Activated naive CD4-positive, alpha-beta T cell (primary cell): ENCODE results near the gene SF3B6.
"Not testable (repeated sequence)": the region's sequence is repeated elsewhere in the genome, so short reads cannot be mapped to it uniquely, and the experiment has no call there.

Experiments
- DNase-seq, 4 experiments: peaks; one replicate each; lab custom pipeline; 2025; lab: John Stamatoyannopoulos, UW

The SF3B6 gene

GRCh38 chr2:24093270-24093669 is 17.1 kb upstream of the SF3B6 start:
- DNase-seq, result not testable (repeated sequence)

GRCh38 chr2:24088821-24089359 is 12.8 kb upstream of the SF3B6 start:
- no peak for DNase-seq

- no peak for DNase-seq
These were observed 10.9 kb upstream of the SF3B6 start for GRCh38 chr2:24087032-24087431.

- no peak for DNase-seq
These were observed 10.1 kb upstream of the SF3B6 start for GRCh38 chr2:24086241-24086640.

GRCh38 chr2:24085200-24085489 is 9.0 kb upstream of the SF3B6 start:
- DNase-seq, result no peak

GRCh38 chr2:24084386-24085199 is 8.5 kb upstream of the SF3B6 start, which contains the start of gene TP53I3:
TP53I3 (minus strand) TSS chr2:24084834; CDS start chr2:24084326, 508 bp downstream.
- peak; percentile 47 to 80 (median 68) for DNase-seq

GRCh38 chr2:24083567-24084385 is 7.7 kb upstream of the SF3B6 start:
- peak in 1 of 4 experiments; percentile 19 for DNase-seq

- no peak for DNase-seq
These were observed 6.9 kb upstream of the SF3B6 start for GRCh38 chr2:24082787-24083566.

GRCh38 chr2:24080701-24081100 is 4.6 kb upstream of the SF3B6 start:
- no peak for DNase-seq

GRCh38 chr2:24077879-24078278 is 1.8 kb upstream of the SF3B6 start:
- no peak for DNase-seq

GRCh38 chr2:24077535-24077877 is 1.4 kb upstream of the SF3B6 start:
- no peak for DNase-seq

GRCh38 chr2:24076849-24077534 is 866 bp upstream of the SF3B6 start:
- DNase-seq, result peak in 1 of 4 experiments; percentile 46

- DNase-seq, result no peak
These were observed 867 bp downstream of the SF3B6 start for GRCh38 chr2:24075259-24075658.

- DNase-seq, result no peak
These were observed 2.3 kb downstream of the SF3B6 start for GRCh38 chr2:24073816-24074215.

- DNase-seq, result no peak
These were observed 3.9 kb downstream of the SF3B6 start for GRCh38 chr2:24072259-24072658.

- no peak for DNase-seq
These were observed 10.8 kb downstream of the SF3B6 start for GRCh38 chr2:24065341-24065740.

- no peak for DNase-seq
These were observed 17.4 kb downstream of the SF3B6 start for GRCh38 chr2:24058564-24059271.

- DNase-seq, result no peak
These were observed 20.4 kb downstream of the SF3B6 start for GRCh38 chr2:24055750-24056149.

- no peak for DNase-seq
These were observed 21.6 kb downstream of the SF3B6 start for GRCh38 chr2:24054366-24055010.

- DNase-seq, result no peak
These were observed 23.2 kb downstream of the SF3B6 start for GRCh38 chr2:24052951-24053350.

- no peak for DNase-seq
These were observed 24.3 kb downstream of the SF3B6 start for GRCh38 chr2:24051833-24052232.
